Stimulated activated naive CD8-positive, alpha-beta T cell treated with anti-CD3 and anti-CD28 coated beads, Interleukin-15, Interleukin-2, amounts not matched to agents 100 ng/mL and 50 ng/mL, for 24 hours (primary cell): ENCODE results near the gene PRRX2.
"Not testable (repeated sequence)": the region's sequence is repeated elsewhere in the genome, so short reads cannot be mapped to it uniquely, and the experiment has no call there.

Experiments used
- H3K27ac Mint-ChIP-seq: one replicate; pipeline ENCODE4 v1.8.0; 2021; ENCODE audit warnings: mild to moderate bottlenecking, mixed read lengths
- H3K27me3 Mint-ChIP-seq: one replicate; pipeline ENCODE4 v1.8.0; 2021; ENCODE audit warnings: mixed read lengths
- H3K36me3 Mint-ChIP-seq: one replicate; pipeline ENCODE4 v1.8.0; 2021; ENCODE audit warnings: low read depth, mixed read lengths
- H3K4me1 Mint-ChIP-seq: one replicate; pipeline ENCODE4 v1.8.0; 2021; ENCODE audit warnings: low read depth, mixed read lengths
- H3K4me3 Mint-ChIP-seq: one replicate; pipeline ENCODE4 v1.8.0; 2021; ENCODE audit warnings: mild to moderate bottlenecking, mixed read lengths
- H3K9me3 Mint-ChIP-seq: one replicate; pipeline ENCODE4 v1.8.0; 2021; ENCODE audit warnings: mixed read lengths

Gene PRRX2

DNA sequence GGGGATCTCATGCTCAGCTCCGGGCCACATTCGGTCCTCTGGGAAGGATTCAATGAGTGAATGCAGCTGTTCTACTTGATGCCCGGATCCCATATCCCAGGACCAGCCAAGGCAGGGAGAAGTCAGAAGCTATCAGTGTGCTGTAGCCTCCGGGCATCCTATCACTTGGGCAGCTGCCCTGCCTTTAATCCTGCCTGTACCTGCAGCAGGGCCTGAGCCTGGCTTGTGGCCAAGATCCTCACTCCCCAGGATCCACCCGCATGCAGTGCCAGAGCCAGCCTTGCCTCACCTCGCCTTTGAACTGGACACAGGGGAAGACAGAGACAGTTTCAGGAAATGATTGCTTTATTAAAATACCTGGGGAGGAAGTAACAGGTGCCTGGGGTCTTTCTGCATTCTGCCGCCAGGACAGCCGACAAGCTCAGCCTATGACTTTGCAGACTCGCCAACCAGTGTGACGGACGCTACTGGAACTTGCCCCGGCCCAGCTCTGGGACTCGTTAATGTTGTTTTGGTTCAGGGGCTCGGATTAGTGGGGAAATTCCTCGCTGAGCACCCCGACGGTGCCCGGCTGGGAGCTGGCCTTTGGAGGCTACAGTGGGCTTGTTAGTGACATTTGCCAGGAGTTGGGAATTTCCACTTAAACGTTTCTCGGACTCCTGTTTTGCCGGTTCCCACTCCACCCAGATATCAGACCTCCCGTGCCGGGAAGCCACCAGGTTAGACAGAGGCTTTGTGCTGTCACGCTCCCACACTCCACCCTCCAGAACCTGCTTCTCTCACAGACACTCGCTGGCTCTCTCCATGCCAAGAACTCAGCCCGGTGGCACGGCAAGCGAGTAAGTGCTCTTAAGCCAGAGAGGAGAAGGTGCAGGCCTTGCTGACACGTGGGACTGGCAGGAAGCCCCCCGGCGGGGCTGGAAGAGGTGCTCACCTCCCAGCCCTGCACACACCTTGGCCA, 86.7 kb downstream of the PRRX2 start:
- Mint-ChIP-seq H3K4me1 (peaks cover 32% of the 10 kb centered on the region), H3K4me3 (no peak overlapping the region), H3K36me3 (no peaks in the 10 kb centered on the region), H3K27ac (no peak overlapping the region), H3K9me3 (no peaks in the 10 kb centered on the region), H3K27me3 (peaks cover 12% of the 10 kb centered on the region)

DNA sequence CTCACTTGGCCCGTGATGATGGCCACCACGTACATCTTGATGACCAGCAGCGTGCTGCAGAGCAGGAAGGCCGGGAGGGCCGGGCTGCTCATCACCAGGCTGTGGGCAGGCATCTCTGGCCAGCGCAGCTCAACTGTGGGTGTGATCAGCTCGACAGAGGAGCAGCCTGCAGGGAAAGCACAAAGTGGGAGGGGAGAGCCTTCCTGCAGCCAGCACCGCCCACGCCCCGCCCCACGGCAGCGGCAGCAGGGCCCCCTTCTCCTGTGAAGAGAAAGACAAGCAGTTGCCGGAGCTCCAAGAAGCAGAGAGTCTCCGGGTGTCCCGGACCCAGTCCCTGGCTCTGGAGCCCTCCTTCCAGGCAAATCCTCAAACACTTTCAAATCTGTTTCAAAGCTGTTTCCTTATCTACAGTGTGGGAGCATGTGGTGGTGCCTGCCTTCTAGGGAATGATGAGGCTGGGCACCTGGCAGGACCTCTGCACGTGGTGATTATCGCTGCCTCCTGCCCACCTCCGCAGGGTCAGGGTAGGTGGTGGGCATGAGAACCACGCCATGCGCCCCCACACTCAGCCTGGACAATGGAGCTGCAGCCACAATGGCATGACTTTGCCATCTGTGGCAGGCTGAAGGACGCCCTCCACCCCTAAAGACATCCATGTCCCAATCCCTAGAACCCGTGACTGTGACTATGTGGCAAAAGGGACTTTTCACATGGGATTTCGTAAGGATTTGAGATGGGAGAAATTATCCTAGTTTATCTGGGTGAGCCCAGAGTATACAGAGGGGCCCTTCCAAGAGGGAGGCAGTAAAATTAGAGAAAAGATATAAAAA, 87.7 kb downstream of the PRRX2 start, which contains the start of gene PTGES:
Gene PTGES (minus strand): TSS at position 143 of the 830 bp plus-strand sequence. CDS start 30 bp downstream, at position 113.
- H3K4me1 Mint-ChIP-seq, result peaks cover 33% of the 10 kb centered on the region
- H3K27ac Mint-ChIP-seq, result no peak within 1 kb of the TSS
- H3K36me3 Mint-ChIP-seq, result no peaks in the 10 kb centered on the region
- no peaks in the 10 kb centered on the region for H3K9me3 Mint-ChIP-seq
- H3K27me3 Mint-ChIP-seq, result peaks cover 14% of the 10 kb centered on the region
- peak within 1 kb of the TSS; percentile 10 for H3K4me3 Mint-ChIP-seq

DNA sequence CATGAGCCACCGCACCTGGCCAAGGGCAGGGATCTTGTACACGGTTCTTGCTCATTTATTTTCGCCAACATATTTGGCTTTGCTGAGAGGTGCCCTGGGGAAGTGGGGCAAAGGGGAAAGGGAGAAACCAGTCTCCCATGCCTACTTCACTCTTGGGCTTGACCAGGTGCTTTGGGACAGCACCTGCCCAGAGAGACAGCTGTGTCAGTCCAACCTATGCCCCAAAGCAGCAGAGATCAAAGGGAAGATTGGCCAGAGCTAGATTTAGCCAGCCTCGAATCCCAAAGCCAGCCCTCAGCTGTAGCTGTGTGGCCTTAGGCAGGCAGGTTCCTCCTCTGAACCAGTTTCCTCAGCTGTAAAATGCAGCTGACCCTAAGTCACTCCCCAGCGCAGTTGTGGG, 89.7 kb downstream of the PRRX2 start:
- H3K4me1 Mint-ChIP-seq, result peaks cover 26% of the 10 kb centered on the region
- H3K4me3 Mint-ChIP-seq, result no peak overlapping the region
- no peak overlapping the region for H3K27ac Mint-ChIP-seq
- peaks cover 15% of the 10 kb centered on the region for H3K27me3 Mint-ChIP-seq
- H3K9me3 Mint-ChIP-seq, result no peaks in the 10 kb centered on the region
- H3K36me3 Mint-ChIP-seq, result no peaks in the 10 kb centered on the region

DNA sequence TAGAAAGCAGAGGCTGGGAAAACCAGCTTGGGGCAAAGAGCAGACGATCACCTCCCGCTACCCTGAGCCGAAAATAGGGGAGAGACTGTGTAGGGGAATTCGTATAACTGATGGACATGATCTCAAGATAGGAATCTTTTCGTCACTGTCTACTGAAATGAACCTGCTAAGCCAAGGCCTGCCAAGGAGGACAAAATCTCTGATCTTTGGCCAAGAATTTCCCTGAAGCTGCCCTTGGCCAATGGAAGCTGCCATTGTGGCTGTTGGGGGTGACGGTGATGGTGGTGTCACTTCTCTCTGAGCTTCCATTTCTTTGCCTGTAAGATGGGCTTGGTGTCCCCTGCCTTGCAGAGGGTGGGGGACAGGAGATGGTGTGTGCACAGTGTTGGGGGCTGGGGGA, 90.7 kb downstream of the PRRX2 start:
- H3K4me1 Mint-ChIP-seq, result peaks cover 26% of the 10 kb centered on the region
- no peaks in the 10 kb centered on the region for H3K9me3 Mint-ChIP-seq
- H3K36me3 Mint-ChIP-seq, result no peaks in the 10 kb centered on the region
- H3K27me3 Mint-ChIP-seq, result peaks cover 17% of the 10 kb centered on the region
- H3K4me3 Mint-ChIP-seq, result no peak overlapping the region
- no peak overlapping the region for H3K27ac Mint-ChIP-seq

DNA sequence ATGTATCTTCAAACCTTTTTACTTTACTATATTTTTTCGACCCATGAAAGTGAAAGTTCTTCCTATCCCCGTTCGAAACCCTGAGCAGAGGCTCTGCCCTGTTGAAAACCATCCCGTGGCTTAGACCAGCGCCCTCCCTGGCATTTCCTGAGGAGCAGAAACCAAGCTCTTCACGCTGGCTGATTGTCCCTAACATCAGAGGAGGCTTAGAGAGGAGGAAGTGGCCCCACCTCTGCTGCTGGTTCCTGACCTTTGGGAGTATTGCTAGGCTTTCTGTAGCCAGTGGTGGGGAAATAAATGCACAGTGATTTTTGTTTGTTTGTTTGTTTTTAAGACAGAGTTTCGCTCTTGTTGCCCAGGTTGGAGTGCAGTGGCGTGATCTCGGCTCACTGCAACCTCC, 91.6 kb downstream of the PRRX2 start:
- Mint-ChIP-seq H3K9me3 (no peaks in the 10 kb centered on the region), H3K27me3 (peaks cover 20% of the 10 kb centered on the region), H3K36me3 (no peaks in the 10 kb centered on the region), H3K27ac (no peak overlapping the region), H3K4me1 (peaks cover 26% of the 10 kb centered on the region), H3K4me3 (no peak overlapping the region)

DNA sequence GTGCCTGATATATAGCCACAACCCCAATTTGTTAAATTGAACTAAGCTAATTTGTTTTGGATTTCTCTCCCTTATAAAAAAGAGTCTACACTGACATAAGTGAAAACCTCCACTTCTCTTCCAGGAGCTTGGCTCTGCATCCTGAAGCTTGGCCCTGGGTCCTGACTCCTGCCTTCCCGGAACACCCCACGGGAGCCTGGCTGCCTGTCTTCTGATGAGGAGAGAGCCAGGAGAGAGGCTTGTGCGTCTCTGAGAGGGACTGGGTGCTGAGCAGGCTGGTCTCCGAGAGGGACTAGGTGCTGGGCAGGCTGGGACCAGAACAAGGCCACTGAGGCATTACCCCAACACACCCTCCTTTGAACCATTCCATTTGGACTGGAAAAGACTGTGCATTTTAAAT, 93.9 kb downstream of the PRRX2 start:
- H3K4me3 Mint-ChIP-seq, result no peak overlapping the region
- H3K27ac Mint-ChIP-seq, result no peak overlapping the region
- H3K27me3 Mint-ChIP-seq, result peaks cover 11% of the 10 kb centered on the region
- no peaks in the 10 kb centered on the region for H3K9me3 Mint-ChIP-seq
- H3K4me1 Mint-ChIP-seq, result peaks cover 19% of the 10 kb centered on the region
- no peaks in the 10 kb centered on the region for H3K36me3 Mint-ChIP-seq

DNA sequence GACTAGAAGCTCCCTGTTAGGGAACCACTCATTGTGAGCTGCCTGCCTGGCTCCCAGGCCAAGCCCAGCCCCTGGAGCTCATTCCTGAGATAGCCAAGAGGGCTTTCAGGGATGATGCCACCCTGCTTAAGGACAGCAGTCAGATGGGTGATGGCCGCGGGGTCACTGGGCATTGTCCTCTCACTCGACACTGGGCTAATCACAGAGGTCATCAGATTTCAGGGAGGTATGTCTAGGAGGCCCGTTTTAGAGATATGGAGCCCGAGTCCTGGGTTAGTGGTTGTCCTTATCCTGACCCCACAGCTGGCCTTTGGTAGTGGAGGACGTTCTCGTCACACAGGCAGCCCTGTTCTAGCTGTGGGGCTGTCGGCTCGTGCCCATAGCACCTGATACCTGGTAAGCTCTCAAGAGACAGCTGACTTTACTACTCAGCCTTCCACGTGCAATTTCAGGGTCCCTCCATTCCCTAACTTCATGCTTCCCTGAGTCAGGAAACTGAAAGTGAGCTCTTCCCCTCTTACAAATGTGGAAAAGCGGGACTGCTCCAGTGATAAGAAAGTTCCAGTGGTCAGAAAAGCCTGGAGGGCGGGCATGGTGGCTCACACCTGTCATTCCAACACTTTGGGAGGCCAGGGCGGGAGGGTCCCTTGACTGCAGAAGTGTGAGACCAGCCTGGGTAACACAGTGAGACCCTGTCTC, 94.5 kb downstream of the PRRX2 start:
- H3K27ac Mint-ChIP-seq, result no peak overlapping the region
- H3K4me3 Mint-ChIP-seq, result no peak overlapping the region
- H3K9me3 Mint-ChIP-seq, result no peaks in the 10 kb centered on the region
- no peaks in the 10 kb centered on the region for H3K36me3 Mint-ChIP-seq
- peaks cover 19% of the 10 kb centered on the region for H3K4me1 Mint-ChIP-seq
- peaks cover 11% of the 10 kb centered on the region for H3K27me3 Mint-ChIP-seq

DNA sequence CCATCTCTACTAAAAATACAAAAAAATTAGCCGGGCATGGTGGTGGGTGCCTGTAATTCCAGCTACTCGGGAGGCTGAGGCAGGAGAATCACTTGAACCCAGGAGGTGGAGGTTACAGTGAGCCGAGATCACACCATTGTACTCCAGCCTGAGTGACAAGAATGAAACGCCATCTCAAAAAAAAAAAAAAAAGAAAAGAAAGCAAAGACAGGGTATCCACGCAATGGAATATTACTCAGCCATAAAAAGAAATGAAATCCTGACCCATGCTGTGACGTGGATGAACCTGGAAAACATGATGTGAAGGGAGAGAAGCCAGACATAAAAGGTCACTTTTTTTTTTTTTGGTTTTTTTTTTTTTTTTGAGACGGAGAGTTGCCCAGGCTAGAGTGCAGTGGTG, 95.3 kb downstream of the PRRX2 start:
- not testable (repeated sequence) for H3K36me3 Mint-ChIP-seq, H3K27me3 Mint-ChIP-seq, H3K27ac Mint-ChIP-seq, H3K9me3 Mint-ChIP-seq, H3K4me3 Mint-ChIP-seq
- peaks cover 19% of the 10 kb centered on the region for H3K4me1 Mint-ChIP-seq

DNA sequence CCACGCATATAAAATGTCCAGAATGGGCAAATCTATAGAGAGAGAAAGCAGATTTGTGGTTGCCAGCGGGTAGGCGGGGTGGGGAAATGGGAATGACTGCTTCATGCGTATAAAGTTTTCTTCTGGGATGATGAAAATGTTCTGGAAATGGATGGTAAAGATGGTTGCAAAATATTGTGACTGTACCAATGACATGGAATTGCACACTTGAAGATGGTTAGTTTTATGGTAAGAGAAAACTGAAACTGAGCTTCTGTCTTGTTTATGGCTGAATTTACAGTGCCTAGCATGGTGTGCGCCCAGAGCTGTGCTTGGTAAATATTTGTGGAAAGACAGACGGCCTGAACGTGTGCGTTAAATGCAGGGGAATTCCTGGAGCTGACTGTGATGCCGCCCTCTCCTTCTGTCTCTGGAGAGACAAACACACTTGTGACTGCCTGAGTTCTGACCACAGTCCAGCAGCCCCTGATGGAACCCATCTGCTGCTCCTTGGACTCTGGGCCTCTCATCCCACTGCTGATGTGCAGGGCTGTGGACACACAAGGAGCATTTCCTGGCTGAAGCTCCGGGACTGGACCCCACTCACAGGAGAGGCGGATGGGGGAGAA, 96.0 kb downstream of the PRRX2 start:
- peaks cover 8% of the 10 kb centered on the region for H3K27me3 Mint-ChIP-seq
- H3K9me3 Mint-ChIP-seq, result no peaks in the 10 kb centered on the region
- no peaks in the 10 kb centered on the region for H3K36me3 Mint-ChIP-seq
- H3K4me1 Mint-ChIP-seq, result peaks cover 17% of the 10 kb centered on the region
- H3K27ac Mint-ChIP-seq, result no peak overlapping the region
- H3K4me3 Mint-ChIP-seq, result no peak overlapping the region

DNA sequence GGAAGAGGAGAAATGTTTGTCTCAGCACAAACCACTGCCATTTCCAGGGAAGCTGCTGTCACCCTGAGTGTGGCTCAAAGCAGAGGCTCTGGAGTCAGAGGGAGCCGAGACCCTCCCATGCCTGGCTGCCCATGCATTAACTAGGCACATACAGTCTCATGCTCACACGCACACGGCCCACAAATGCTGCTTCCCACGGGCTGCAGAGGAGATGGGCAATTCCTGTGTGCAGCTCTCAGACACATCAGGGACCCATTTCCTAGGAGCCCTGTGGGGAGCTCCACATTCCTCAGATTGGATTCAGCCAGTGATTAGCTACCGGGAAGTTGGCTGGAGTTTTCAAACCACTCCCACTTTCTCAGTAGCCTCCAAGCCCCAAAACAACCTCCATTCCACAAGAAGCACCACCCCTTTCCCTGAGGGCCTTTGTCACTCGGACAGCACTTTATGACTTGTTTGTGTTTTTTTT, 96.5 kb downstream of the PRRX2 start:
- H3K27ac Mint-ChIP-seq, result no peak overlapping the region
- H3K27me3 Mint-ChIP-seq, result peaks cover 8% of the 10 kb centered on the region
- peaks cover 14% of the 10 kb centered on the region for H3K4me1 Mint-ChIP-seq
- H3K36me3 Mint-ChIP-seq, result no peaks in the 10 kb centered on the region
- no peaks in the 10 kb centered on the region for H3K9me3 Mint-ChIP-seq
- H3K4me3 Mint-ChIP-seq, result no peak overlapping the region

DNA sequence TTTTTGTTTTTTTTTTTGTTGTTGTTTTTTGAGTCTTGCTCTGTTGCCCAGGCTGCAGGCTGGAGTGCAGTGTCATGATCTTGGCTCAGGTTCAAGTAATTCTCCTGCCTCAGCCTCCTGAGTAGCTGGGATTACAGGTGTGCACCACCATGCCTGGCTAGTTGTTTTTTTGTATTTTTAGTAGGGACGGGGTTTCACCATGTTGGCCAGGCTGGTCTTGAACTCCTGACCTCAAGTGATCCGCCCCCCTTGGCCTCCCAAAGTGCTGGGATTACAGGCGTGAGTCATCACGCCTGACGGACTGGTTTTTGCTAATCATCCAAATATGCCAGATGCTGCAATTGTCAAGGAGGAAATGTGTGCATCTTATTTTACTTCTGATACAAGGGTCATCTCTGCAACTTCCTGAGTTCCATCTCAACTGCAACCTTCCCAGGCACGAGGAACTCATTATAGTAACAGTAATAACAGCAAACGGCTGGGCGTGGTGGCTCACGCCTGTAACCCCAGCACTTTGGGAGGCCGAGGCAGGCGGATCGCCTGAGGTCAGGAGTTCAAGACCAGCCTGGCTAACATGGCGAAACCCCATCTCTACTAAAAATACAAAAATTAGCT, 97.0 kb downstream of the PRRX2 start:
- H3K27me3 Mint-ChIP-seq, H3K36me3 Mint-ChIP-seq, H3K27ac Mint-ChIP-seq, H3K4me3 Mint-ChIP-seq, H3K9me3 Mint-ChIP-seq: not testable (repeated sequence)
- H3K4me1 Mint-ChIP-seq, result peaks cover 14% of the 10 kb centered on the region

DNA sequence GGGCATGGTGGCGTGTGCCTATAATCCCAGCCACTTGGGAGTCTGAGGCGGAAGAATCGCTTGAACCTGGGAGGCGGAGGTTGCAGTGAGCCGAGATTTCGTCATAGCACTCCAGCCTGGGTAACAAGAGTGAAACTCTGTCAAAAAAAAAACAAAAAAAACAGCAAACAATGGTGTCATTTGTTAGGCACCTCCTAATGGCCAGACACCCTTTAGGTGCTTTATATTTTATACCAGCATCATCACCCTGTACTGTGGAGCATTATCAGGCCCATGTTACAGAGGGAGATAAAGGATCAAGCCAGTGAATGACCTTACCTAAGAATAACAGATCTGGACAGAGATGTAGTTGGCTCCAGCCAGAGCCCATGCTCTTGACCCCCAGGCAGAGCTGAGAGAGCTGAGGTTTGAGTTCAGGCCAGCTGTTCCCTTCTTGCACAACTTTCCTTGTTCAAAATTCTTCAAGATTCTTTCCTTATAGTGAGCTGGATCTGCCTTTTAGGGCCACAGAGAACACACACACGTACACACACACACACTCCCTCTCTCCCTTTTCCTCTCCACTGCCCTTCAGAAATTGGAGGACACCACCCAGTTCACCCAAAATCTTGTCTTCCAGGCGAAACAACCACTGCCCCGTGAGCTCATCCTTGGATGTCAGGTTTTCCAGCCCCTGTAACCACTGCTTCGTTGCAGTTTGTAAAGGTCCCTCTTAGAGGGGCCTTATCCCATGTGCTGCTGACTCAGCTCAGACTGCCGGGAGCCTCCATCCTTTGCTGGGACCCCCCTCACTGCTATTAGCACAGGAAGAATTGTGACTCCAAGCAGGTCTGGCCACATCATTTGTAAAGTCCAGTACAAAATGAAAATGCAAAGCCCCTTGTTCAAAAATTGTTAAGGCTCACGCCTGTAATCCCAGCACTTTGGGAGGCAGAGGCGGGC, 97.8 kb downstream of the PRRX2 start:
- H3K27me3 Mint-ChIP-seq, result peaks cover 5% of the 10 kb centered on the region
- H3K27ac Mint-ChIP-seq, result no peak overlapping the region
- no peaks in the 10 kb centered on the region for H3K36me3 Mint-ChIP-seq
- H3K4me3 Mint-ChIP-seq, result no peak overlapping the region
- peaks cover 12% of the 10 kb centered on the region for H3K4me1 Mint-ChIP-seq
- H3K9me3 Mint-ChIP-seq, result no peaks in the 10 kb centered on the region

DNA sequence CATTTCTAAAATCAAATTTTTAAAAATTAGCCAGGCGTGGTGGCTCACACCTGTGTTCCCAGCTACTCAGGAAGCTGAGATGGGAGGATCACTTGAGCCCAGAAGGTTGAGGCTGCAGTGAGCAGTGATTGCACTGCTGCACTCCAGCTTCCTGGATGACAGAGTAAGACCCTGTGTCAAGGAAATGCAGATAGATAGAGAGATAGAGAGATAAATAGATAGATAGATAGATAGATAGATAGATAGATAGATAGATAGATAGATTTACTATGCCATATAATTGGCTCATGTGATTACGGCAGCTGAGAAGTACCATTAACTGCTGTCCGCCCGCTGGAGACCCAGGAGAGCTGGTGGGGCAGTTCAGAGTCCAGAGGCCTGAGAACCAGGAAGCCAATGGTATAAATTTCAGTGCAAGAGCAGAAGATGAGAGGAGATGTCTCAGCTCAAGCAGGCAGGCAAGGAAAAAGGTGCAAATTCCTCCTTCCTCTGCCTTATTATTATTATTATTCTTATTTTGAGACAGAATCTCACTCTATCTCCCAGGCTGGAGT, 100.4 kb downstream of the PRRX2 start:
- Mint-ChIP-seq H3K27ac (no peak overlapping the region), H3K36me3 (no peaks in the 10 kb centered on the region), H3K27me3 (peaks cover 5% of the 10 kb centered on the region), H3K9me3 (no peaks in the 10 kb centered on the region), H3K4me3 (no peak overlapping the region), H3K4me1 (peaks cover 11% of the 10 kb centered on the region)
